ENCODE data around the gene MUC4. TPM values are rescaled to one million over a fixed set of nuclear protein-coding genes. Genes with fewer than 3 reads are reported as not detected.

MUC4 gene
- total RNA-seq, 1 experiment from 2014 or later = 63.7 TPM

DNA sequence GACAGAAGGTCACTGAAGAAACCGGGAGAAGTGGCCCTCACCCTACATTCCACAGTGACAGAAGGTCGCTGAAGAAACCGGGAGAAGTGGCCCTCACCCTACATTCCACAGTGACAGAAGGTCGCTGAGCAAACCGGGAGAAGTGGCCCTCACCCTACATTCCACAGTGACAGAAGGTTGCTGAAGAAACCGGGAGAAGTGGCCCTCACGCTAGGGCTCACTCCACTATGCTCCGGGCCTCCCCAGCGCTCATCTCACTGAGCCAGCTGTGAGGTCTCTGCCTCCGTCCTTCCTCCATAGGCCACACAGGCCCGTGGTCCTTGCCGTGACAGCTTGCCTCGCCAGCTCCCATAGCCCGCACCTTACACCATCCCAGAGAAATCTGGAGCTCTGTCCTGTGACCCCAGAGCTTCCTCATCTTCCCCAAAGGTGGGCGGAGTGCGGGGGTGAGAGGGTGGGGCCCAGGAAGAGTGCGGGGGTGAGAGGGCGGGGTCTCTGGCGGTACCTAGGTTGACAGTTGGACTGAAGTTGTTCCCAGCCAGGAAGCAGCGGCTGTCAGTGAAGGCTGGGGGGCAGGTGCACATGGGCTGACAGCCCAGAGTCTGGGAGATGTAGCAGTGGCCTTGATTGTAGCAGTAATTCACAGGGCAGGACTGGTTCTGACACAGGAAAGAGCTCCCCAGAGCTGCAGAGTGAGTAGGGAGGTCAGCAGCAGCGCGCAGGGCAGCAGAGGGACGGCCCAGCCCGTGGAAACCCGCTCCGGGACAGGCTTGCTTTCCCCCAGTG is 59.0 kb downstream of the MUC4 start:
- Histone ChIP-seq H3K27ac (no peak overlapping the region), H3K4me2 (no peak overlapping the region), H3K27me3 (ENCODE audit: insufficient read depth, low read depth) (no peaks in the 10 kb centered on the region), H3K9me3 (ENCODE audit: insufficient read depth, low read depth) (no peaks in the 10 kb centered on the region), H3K9me2 (ENCODE audit: insufficient read depth) (no peaks in the 10 kb centered on the region), H3F3A (ENCODE audit: insufficient read depth, low read depth) (peaks cover 17% of the 10 kb centered on the region; the same call in 1 of the 2 replicates), H3K79me2 (ENCODE audit: low read depth) (no peaks in the 10 kb centered on the region), H3K36me3 (ENCODE audit: low read depth) (no peaks in the 10 kb centered on the region), H3K4me1 (replicated peaks; ENCODE audit: insufficient read depth) (peaks cover 20% of the 10 kb centered on the region), H4K20me1 (ENCODE audit: insufficient read depth) (no peaks in the 10 kb centered on the region), H3K4me3 (no peak overlapping the region), H2AFZ (no peak overlapping the region)
- ChIA-PET POLR2A (ENCODE audit: unreplicated experiment) (no interaction called here), CTCF (no interaction called here)
- intact Hi-C loops (cut with micrococcal nuclease; ENCODE audit: unreplicated experiment) = no loop called here
- TF ChIP-seq EZH2 (IDR thresholded peaks at IDR 0.05; ENCODE audit: low read depth) = no peak
- TF ChIP-seq, protein P1, sequence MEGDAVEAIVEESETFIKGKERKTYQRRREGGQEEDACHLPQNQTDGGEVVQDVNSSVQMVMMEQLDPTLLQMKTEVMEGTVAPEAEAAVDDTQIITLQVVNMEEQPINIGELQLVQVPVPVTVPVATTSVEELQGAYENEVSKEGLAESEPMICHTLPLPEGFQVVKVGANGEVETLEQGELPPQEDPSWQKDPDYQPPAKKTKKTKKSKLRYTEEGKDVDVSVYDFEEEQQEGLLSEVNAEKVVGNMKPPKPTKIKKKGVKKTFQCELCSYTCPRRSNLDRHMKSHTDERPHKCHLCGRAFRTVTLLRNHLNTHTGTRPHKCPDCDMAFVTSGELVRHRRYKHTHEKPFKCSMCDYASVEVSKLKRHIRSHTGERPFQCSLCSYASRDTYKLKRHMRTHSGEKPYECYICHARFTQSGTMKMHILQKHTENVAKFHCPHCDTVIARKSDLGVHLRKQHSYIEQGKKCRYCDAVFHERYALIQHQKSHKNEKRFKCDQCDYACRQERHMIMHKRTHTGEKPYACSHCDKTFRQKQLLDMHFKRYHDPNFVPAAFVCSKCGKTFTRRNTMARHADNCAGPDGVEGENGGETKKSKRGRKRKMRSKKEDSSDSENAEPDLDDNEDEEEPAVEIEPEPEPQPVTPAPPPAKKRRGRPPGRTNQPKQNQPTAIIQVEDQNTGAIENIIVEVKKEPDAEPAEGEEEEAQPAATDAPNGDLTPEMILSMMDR (conservative IDR thresholded peaks at IDR 0.05) = no peak
- BruUV-seq (replicated peaks) = no TSS peak
- peak; percentile 30 to 55 for DNase-seq

DNA sequence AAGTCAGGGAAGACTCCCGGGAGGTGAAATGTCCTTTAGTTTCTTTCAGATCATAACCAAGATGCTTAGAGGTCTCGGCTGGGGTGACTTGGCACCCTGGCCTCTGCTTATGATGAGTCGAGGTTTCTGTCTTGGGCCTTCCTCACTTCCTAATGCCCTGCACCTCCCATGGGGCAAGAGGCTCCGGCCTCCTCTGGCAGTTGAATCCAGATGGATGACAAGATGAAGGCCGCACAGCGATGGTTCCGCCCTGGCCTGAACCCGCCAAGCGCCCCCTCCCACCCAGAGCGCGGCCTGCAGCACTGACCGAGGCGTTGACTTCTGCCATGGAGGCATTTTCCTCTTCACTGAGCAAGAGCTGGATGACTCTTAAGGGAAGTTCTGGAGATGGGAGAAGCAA is 59.7 kb downstream of the MUC4 start:
- Histone ChIP-seq H3K27ac (peak overlapping the region; percentile 7; the same call in 1 of the 2 replicates), H3K9me3 (ENCODE audit: insufficient read depth, low read depth) (no peaks in the 10 kb centered on the region), H2AFZ (no peak overlapping the region), H3K79me2 (ENCODE audit: low read depth) (no peaks in the 10 kb centered on the region), H4K20me1 (ENCODE audit: insufficient read depth) (no peaks in the 10 kb centered on the region), H3K27me3 (ENCODE audit: insufficient read depth, low read depth) (no peaks in the 10 kb centered on the region), H3K4me1 (replicated peaks; ENCODE audit: insufficient read depth) (peaks cover 20% of the 10 kb centered on the region), H3K4me3 (no peak overlapping the region), H3F3A (ENCODE audit: insufficient read depth, low read depth) (peaks cover 23% of the 10 kb centered on the region; the same call in 1 of the 2 replicates), H3K36me3 (ENCODE audit: low read depth) (no peaks in the 10 kb centered on the region), H3K9me2 (ENCODE audit: insufficient read depth) (no peaks in the 10 kb centered on the region), H3K4me2 (no peak overlapping the region)
- TF ChIP-seq, protein P1 (conservative IDR thresholded peaks at IDR 0.05) = no peak
- TF ChIP-seq EZH2 (IDR thresholded peaks at IDR 0.05; ENCODE audit: low read depth) = no peak
- DNase-seq = no peak
- BruUV-seq (replicated peaks) = no TSS peak
- intact Hi-C loops (cut with micrococcal nuclease; ENCODE audit: unreplicated experiment) = no loop called here
- POLR2A ChIA-PET (ENCODE audit: unreplicated experiment) = no interaction called here
- CTCF ChIA-PET = no interaction called here

GRCh38 chr3:195751560-195751959 is 60.2 kb downstream of the MUC4 start:
- Histone ChIP-seq H3K27me3 (ENCODE audit: insufficient read depth, low read depth) (no peaks in the 10 kb centered on the region), H3K27ac (no peak overlapping the region; the same call in 1 of the 2 replicates), H3K9me2 (ENCODE audit: insufficient read depth) (no peaks in the 10 kb centered on the region), H4K20me1 (ENCODE audit: insufficient read depth) (no peaks in the 10 kb centered on the region), H3F3A (ENCODE audit: insufficient read depth, low read depth) (peaks cover 28% of the 10 kb centered on the region; the same call in 1 of the 2 replicates), H2AFZ (no peak overlapping the region), H3K4me1 (replicated peaks; ENCODE audit: insufficient read depth) (peaks cover 20% of the 10 kb centered on the region), H3K9me3 (ENCODE audit: insufficient read depth, low read depth) (no peaks in the 10 kb centered on the region), H3K79me2 (ENCODE audit: low read depth) (no peaks in the 10 kb centered on the region), H3K36me3 (ENCODE audit: low read depth) (no peaks in the 10 kb centered on the region), H3K4me2 (no peak overlapping the region), H3K4me3 (no peak overlapping the region)
- POLR2A ChIA-PET (ENCODE audit: unreplicated experiment) = no interaction called here
- no peak for TF ChIP-seq EZH2 (IDR thresholded peaks at IDR 0.05; ENCODE audit: low read depth)
- TF ChIP-seq, protein P1 (conservative IDR thresholded peaks at IDR 0.05) = no peak
- no TSS peak for BruUV-seq (replicated peaks)
- intact Hi-C loops (cut with micrococcal nuclease; ENCODE audit: unreplicated experiment) = no loop called here
- no peak for DNase-seq
- CTCF ChIA-PET = no interaction called here

Measured in PC-9 (cell line).